ENCODE results near the gene DGKD. TPM values are rescaled to one million over a fixed set of nuclear protein-coding genes. Genes with fewer than 3 reads are reported as not detected.

The DGKD gene
- total RNA-seq, 1 experiment from 2014 or later, result 195 TPM

DNA sequence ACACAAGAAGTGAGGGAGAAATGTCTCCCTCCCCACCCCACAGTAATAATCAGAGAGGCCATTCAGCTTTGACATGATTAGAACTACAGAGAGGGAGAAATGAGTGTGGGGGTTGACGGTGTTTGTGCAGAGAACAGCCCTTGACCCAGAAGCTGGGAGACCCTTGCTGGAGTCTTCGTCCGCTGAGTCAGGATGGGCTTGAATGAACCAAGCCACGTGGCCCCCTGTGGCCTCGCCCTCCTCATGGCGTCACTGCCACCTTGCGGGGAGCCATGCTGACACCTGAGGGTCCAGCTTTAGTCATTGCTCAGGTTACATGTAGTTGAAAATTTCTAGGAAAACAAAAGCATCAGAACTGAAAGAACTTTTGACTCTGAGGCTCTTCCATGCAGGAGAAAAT is 101.2 kb downstream of the DGKD start:
- no peak for DNase-seq (ENCODE audit: extremely low read depth, low read depth)

- no peak for DNase-seq (ENCODE audit: extremely low read depth, low read depth)
These were observed 101.8 kb downstream of the DGKD start for GRCh38 chr2:233456111-233456510.

DNA sequence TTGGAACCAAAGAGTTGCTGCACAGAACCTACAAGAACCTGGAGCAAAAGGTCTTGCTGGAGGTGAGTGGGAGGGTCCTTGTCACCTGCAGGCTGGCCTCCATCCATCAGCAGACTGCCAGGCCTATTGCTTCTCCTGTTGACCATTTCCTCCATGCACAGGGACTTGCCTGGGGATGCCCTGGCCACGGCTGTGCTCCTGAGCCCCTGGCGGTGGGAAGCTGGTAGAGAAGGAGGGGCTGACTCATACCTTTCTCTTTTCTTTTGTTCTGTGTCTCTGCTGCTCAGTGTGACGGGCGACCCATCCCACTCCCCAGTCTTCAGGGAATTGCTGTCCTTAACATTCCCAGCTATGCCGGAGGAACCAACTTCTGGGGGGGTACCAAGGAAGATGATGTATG is 102.6 kb downstream of the DGKD start:
- DNase-seq (ENCODE audit: extremely low read depth, low read depth), result no peak

GRCh38 chr2:233457356-233457755 is 103.1 kb downstream of the DGKD start:
- DNase-seq (ENCODE audit: extremely low read depth, low read depth), result no peak

DNA sequence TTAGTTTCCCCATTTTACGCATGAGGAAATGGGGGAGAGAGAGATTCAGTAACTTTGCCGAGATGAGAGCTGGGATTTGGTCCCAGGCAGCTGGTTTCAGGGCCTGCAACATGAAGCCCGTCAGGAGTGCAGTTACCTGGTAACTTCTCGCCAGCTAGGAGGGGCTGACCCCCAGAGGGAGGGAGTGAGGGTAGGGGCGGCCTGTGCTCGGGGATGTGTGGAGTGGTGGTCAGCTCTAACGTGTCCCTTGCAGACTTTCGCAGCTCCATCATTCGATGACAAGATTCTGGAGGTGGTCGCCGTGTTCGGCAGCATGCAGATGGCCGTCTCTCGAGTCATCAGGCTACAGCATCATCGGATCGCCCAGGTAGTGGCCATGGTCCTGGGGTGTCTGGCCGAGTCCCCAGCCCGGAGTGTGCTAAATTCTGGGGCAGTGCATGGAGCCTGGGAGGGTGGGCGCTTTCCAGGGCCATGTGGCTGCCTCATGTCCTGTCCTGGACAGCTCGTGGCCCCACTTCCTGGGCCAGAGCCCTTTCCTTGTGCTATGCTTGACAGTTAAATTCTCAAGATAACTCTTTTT is 103.8 kb downstream of the DGKD start:
- no peak for DNase-seq (ENCODE audit: extremely low read depth, low read depth)

DNA sequence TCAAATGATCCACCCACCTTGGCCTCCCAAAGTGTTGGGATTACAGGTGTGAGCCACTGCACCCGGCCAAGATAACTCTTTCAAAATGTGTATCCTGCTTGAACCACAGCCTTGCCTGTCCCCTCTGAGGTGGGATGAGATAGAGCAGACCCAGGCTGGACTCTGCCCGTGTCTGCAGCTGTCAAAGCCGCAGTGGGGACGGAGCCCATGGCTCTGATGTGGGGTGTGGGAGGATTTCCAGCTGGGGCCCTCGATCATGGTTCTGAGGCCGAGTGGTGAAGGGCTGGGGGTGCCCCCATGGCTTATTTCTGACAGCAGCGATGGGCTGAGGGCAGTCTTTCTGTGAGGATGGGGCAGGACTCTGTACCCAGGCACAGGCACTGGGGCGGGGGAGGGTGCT is 104.5 kb downstream of the DGKD start:
- no peak for DNase-seq (ENCODE audit: extremely low read depth, low read depth)

DNA sequence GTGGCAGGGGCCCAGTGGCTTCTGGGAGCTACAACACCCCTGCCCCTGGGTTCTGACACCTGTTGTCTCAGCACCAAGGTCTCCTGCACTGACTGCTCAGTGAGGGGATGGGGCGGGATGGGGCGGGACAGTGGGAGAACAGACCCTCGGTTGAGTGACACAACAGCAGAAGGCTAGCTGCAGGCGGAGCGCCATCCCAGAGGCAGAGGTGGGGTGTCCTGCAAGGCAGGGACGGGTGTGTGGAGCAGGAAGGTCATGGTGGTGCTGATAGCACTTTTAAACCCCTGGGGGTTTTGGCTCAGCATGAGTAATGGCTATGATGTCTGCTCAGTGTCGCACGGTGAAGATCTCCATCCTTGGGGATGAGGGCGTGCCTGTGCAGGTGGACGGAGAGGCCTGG is 105.1 kb downstream of the DGKD start:
- DNase-seq (ENCODE audit: extremely low read depth, low read depth), result no peak

GRCh38 chr2:233460726-233461441 is 106.6 kb downstream of the DGKD start:
- no peak for DNase-seq (ENCODE audit: extremely low read depth, low read depth)

DNA sequence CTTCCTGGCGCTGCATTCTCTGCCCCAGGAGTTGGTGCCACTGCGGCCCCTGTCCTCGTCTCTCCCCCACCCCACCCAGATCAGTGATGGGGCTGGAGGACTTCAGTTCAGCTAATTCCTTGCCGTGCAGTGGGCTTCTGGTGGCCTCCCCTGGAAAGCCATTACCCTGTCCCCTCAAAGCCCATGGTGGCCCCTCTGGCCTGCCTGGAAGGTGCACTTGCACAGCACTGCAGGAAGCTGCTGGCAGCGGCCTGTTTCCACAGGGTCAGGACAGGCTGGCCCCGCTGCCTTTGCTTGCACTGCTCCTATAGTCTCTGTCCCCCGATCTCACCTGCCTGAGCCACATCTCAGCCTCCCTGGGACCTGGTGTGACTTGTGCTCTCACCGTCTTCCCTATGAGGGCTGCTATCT is 107.2 kb downstream of the DGKD start:
- no peak for DNase-seq (ENCODE audit: extremely low read depth, low read depth)

- DNase-seq (ENCODE audit: extremely low read depth, low read depth), result no peak
These were observed 108.0 kb downstream of the DGKD start for GRCh38 chr2:233462202-233462785.

GRCh38 chr2:233462826-233463470 is 108.7 kb downstream of the DGKD start:
- no peak for DNase-seq (ENCODE audit: extremely low read depth, low read depth)

DNA sequence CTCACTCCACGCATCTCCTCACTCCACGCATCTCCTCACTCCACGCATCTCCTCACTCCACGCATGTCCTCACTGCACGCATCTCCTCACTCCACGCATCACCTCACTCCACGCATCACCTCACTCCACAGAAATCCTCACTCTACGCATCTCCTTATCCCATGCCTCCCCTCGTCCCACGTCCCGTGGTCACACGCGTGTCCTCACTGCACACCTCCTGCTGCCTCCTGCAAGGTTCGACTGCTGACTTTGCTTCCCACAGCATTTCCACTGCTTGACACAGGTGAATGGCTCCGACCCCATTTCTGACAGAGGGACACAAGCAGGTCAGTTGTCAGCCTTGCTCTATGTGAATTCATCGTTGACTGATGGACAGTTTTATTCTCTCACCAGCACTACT is 109.3 kb downstream of the DGKD start:
- no peak for DNase-seq (ENCODE audit: extremely low read depth, low read depth)

DNA sequence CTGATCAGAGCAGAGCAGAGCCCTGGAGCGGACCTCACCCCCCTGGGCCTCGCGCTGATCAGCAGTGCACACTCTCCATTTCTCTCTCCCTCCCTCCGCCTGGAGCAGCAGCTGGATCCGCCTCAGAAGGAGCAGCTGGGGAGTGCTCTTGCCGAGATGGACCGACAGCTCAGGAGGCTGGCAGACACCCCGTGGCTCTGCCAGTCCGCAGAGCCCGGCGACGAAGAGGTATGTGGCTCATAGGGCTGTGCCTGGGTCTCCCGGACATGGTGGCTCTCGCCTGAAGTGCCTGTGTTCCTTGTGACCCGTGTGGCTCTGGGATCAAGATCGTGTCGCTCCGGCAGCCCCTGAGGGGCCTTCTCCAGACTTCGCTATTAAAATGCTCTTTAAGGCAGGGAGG is 109.8 kb downstream of the DGKD start:
- DNase-seq (ENCODE audit: extremely low read depth, low read depth), result no peak

- no peak for DNase-seq (ENCODE audit: extremely low read depth, low read depth)
These were observed 110.4 kb downstream of the DGKD start for GRCh38 chr2:233464531-233465240.

DNA sequence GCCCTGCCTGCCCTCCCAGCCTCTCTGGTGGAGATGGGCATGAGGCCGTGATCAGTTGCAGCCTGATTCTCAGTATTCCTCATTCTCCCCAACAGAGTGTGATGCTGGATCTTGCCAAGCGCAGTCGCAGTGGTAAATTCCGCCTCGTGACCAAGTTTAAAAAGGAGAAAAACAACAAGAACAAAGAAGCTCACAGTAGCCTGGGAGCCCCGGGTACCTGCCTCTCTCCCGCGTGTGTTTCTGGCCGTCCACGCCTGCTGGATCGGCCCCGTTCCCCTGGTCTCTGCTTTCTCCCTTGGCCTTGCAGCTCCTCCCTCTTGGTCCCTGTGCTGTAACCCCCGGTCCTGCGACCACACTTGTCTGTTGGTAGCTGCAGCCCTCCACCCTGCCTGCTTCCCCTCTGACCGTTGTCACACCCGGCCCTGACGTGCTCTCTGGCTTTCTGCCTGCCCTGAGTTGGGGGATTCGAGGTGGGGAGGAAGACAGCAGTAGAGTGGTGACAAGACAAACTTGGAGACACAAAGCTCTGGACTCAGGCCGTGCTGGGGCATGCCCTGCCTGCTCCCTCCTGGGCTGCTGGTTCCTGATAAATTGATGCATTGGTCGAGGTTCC is 112.8 kb downstream of the DGKD start:
- DNase-seq (ENCODE audit: extremely low read depth, low read depth), result no peak

GRCh38 chr2:233468047-233468740 is 113.9 kb downstream of the DGKD start:
- DNase-seq (ENCODE audit: extremely low read depth, low read depth), result no peak

DNA sequence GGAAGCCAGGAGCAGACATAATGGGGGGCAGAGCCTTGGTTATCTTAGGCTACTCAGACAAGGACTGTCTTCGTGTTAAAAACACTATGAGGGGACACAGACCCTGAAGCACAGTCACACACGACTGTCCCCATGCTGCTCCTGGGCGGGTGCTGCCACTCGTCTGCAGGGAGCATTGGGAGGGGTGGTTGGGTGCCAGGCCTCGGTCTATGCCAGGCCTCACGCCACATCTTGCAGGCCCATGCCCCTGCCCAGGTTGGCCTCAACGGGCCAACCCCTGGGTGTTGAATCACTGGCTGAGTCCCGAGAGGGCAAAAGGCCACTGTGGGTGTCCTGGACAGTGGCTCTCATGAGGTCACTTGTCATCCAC is 114.4 kb downstream of the DGKD start:
- no peak for DNase-seq (ENCODE audit: extremely low read depth, low read depth)

DNA sequence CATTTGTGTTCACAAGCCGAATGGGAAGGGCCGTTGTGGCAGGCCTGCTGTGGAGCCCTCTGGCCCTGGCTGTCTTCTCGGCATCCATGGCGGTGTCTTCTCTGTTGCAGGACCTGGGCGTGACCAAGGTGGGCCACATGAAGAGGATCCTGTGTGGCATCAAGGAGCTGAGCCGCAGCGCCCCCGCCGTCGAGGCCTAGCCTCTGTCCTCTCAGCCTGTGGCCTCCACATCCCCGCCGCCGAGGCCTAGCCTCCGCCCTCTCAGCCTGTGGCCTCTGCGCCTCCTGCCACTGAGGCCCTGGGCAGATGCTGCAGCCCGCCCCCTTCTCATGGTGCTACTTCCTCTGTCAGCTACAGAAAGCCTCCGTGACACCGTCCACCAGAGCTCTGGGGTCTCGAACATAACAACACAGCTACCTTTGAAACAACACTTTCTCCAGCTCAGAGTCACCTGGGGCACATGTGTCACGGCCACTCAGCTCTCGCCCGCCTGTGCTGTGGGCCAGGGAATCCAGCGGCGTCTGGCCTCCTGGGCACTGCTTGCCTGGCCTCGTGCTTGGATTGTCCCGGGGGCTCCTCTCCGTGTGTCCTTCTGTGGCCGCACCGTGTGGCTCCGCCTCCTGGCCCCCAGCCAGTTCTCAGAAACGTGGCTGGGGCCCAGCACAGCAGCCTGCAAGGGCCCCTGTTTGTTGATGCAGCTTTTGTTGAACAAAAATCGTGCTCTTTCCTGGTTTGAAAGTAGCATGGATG is 115.1 kb downstream of the DGKD start:
- no peak for DNase-seq (ENCODE audit: extremely low read depth, low read depth)

GRCh38 chr2:233470011-233470687 is 115.9 kb downstream of the DGKD start:
- no peak for DNase-seq (ENCODE audit: extremely low read depth, low read depth)
